HG03135 (cell line): ENCODE results near the gene FER1L5.

Experiments
- ATAC-seq: cut with Tn5 transposase; IDR thresholded peaks from one replicate; pipeline ENCODE4 v1.9.1; 2021; ENCODE audit warnings: mild to moderate bottlenecking, moderate library complexity; ENCODE audit not compliant: unreplicated experiment

FER1L5 gene

DNA sequence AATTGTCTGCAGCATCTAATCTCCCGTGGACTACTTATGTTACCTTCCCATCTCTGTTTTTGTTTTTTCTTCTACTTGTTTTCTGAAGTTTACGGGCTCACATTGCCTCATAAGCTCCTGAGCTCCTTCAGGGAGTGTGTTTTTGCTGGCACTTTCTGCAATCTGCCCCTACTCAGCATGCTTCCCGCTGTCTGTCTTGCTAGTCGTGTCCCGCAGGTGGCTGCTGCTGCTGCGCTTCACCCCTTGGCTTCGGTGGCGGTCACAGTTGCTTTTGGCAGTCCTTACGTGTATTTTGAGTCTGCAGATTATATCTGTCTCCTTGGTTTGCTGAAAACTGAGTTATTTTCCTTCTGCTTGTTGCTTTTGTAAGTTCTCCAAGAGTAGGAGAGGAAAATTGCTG, 37.3 kb downstream of the FER1L5 start:
- no peak for ATAC-seq

- ATAC-seq = no peak
Observed at GRCh38 chr2:96680561-96681141, 38.1 kb downstream of the FER1L5 start.

- no peak for ATAC-seq
Observed at GRCh38 chr2:96681540-96681939, 39.0 kb downstream of the FER1L5 start.

DNA sequence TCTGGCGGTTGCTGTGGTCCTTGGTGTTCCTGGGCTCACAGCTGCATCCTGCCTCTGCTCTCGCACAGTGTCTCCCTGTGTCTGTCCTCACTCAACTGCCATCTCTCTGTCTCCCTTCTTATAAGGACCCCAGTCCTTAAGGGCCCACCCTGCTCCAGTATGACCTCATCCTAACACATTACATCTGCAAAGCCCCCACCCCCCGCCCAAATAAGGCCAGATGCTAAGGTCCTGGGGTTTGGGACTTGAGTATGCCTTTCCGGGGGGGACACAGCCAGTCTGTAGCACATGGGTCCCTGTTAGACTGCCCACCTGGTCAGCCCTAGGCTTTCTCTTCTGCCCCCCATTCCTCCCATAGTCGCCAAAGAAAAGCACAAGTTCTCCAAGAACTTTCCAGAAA, 40.7 kb downstream of the FER1L5 start:
- ATAC-seq = no peak

DNA sequence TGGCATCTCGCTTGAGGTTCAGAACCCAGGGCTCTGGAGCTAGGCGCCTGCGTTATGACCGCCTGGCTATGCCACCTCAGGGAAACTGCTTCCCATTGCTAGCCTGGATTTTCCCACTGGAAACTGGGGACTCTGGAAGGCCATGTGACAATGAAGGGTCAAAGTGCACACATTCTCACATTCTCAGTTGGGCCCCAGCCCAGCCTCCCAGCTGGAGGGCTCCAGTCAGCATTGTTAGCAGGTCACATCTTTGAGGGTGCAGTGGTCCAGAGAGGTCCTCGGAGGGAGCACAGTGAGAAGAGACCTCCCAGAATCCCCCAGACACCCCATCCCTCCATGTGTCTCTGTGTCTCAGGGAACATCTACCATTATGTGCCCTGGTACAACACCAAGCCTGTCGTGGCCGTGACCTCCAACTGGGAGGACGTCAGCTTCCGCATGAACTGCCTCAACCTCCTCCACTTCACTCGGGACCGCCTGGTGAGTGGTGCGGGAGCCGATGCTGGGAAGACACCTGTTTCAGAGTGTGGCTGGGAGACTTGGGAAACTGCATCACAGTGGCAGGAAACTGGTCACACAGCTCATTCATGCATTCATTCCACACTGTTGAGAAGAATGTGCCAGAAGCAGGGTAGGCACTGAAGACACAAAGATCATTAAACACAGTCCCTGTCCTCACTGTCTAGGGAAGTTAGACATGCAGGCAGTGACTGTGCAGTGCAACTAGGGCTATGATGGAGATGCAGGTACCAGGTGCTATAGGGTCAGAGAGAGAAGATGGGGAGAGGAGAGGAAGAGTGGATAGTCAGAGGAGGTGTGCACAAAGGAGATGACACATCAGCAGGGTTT, 41.6 kb downstream of the FER1L5 start:
- ATAC-seq = no peak

GRCh38 chr2:96684883-96685576, 42.5 kb downstream of the FER1L5 start:
- no peak for ATAC-seq

DNA sequence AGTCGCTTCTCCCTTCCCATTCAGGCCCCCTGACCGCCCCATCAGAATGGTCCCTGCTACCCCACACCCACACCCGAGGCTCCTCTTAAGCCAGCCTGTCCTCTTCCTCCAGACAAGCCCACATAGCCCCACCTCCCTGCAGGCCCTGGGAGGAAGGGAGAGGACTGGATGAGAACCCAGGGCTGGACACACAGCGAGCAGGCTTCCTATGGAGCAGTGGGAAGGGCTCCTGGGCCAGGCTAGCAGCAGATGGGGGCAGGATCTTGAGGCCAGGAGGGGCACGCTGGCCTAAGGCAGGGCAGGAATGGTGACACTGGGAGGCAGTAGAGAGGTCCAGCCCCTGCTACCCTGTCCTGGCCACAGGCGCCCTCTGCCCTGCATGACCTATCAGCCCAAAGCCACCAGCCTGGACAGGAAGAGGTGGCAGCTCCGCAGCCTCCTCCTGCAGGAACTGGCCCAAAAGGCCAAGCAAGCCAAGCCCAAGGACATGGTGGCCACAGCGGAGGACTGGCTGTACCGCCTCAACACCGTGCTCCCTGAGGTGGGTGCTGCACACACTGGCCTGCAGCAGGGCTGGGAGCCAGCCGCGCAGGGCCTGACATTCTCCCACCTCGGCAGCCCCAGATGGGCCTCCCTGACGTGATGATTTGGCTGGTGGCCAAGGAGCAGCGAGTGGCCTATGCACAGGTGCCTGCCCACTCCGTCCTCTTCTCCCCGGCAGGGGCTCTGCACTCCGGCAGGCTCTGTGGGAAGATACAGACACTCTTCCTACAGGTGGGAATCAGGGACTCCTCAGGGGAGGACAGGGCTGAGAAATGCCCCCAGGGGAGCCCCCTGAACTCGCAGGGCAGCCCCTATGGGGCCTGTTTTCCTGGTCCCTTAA, 43.3 kb downstream of the FER1L5 start:
- ATAC-seq = no peak

DNA sequence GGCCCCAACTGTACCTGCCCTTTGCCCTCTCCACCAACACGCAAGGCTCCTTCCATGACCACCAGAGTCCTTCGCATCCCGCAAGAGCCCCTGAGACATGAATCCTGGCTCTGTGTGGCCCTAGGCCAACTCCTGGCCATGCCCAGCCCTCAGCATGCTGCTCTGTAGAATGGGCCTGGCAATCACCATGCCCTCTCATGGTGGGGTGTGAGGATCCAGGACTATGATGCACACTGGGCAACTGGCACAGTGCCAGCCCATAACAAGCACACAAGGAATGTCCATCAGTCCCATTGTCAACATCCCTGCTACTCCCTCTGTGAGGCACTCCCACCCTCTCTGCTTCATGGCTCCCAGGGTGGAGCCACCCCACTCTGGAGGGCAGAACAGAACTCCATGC, 44.7 kb downstream of the FER1L5 start:
- no peak for ATAC-seq

GRCh38 chr2:96687711-96688640, 45.4 kb downstream of the FER1L5 start:
- no peak for ATAC-seq

- no peak for ATAC-seq
Observed at GRCh38 chr2:96688649-96689430, 46.3 kb downstream of the FER1L5 start.

DNA sequence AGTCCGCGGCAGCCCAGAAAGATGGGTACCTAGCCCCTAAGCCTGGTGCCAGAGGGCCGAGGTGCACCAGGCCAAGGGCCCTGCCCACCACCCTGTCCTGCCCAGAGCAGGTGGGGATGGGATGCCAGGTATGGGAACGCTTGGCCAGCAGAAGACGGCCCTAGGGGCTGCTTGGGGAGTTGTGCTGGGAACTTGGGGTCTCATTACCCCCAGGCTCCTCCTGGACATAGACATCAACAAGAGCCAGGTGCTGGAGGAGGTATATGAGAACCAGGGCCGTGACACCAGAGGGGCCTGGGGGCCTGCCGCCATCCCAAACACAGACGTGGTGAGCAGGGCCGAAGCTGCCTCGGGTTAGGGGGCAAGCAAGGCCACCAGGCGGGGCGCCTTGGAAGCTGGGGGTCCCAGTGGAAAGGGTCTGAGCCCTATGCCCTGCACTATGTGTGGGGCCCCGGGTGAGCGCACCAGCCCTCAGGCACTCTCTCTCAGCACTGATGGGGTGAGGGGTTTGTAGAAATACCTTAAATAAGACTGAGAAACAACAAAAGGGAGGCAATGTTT, 46.9 kb downstream of the FER1L5 start:
- ATAC-seq = no peak

DNA sequence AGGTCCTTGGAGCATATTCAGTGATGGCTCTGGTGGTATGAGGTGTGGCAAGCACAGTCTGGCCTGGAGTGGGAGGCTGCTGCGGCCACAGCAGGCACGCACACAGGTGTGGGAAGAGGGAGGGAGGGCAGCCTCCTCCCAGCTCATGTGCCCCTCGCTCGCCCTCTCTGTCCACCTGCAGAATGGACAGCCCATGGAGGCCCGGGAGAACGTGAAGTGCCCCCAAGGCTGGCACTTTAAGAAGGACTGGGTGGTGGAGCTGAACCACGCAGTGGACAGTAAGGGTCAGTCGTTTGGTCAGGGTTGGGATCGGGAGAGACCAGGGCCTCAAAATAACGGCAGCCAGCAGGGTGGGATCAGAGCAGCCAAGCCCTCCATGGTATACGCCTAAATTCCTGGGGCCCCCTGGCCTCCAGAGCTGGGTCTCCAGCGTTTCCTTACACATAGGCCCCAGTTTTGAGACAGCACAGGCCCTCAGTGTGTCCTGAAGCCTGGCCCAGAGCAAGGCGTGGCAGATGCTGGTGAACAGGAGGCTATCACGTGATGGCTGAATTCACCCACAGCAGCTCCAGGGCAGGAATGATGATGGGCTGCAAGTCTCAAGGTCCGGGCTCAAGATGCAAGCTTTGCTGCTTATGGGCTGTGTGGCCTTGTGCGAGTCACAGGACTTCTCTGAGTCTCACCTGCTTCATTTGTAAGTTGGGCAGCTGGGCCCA, 47.9 kb downstream of the FER1L5 start:
- no peak for ATAC-seq

DNA sequence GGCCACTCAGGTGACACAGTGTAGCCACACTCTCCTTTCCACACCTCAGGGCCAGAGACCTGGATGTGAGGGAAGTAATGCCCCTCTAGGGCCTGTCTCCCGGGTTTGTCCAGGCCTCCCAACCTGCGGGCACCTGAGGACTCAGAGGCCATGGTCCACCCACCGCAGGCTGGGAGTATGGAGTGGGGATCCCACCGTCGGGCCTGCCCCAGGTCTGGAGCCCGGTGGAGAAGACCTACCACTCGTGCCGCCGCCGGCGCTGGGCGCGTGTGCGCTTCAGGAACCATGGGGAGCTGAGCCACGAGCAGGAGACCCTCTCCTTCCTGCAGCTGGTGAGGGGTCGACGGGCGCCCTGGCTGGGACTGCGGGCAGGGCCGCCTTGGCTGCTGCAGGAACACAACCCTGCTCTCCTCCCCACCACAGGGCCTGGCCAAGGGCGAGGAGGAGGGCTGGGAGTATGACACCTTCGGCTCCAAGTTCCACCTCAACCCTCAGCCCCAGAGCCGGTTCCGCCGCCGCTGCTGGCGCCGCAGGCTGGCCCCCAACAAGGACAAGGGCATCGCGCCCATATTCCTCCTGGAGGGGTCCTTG, 48.6 kb downstream of the FER1L5 start:
- no peak for ATAC-seq

GRCh38 chr2:96692094-96692971, 49.8 kb downstream of the FER1L5 start:
- ATAC-seq = no peak

- ATAC-seq = no peak
Observed at GRCh38 chr2:96693286-96694200, 51.0 kb downstream of the FER1L5 start.

DNA sequence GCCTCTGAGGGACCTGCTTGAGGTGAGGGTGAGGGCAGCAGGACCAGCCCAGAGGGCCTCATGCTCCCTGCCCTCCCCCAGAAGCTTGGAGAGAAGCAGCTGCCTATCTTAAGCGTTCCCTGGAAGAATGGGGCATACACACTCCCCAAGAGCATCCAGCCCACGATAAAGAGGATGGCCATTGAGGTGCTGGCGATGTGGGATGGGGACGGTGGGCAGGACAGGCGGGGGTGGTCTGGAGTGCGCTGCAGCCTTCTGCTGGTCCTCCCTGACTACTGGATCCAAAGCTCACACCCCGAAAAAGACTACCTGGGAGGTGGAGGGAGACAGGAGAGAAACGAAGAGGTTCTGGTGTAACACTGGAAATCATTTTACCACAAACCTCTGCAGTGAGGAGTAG, 51.7 kb downstream of the FER1L5 start:
- no peak for ATAC-seq
